Breast epithelium (tissue), 4 donors: Measurements from ENCODE around the gene TFDP3. TPM values are rescaled to one million over a fixed set of nuclear protein-coding genes. Genes with fewer than 3 reads are reported as not detected.

Experiments
- DNase-seq, 2 donors: peaks; one replicate each; pipeline ENCODE4 v3.0.0-alpha.2; 2019; ENCODE audit warnings: low spot score in 2 of 2
- H3K27ac ChIP-seq, 2 donors: fragments of 200-600 bp; sonication (generic) in 1 of 2; one replicate each; pipeline ENCODE4 v1.5.1; 2016 to 2019; ENCODE audit warnings: mild to moderate bottlenecking in 1 of 2
- H3K27me3 ChIP-seq, 2 donors: fragments of 200-600 bp; sonication (generic) in 1 of 2; one replicate each; pipeline versions ENCODE4 v1.5.1 to v1.6.0; 2017 to 2019; ENCODE audit warnings: control low read depth in 1 of 2, mild to moderate bottlenecking in 1 of 2
- H3K36me3 ChIP-seq: fragments of 200-600 bp; one replicate; pipeline ENCODE4 v1.5.1; 2019
- H3K4me1 ChIP-seq, 2 donors: fragments of 200-600 bp; sonication (generic); one replicate each; pipeline ENCODE4 v1.5.1; 2016 to 2019; ENCODE audit warnings: control low read depth in 1 of 2
- H3K4me3 ChIP-seq, 3 donors: fragments of 200-600 bp; sonication (generic); 1 replicate in 2 of 3; 2 replicates in 1 of 3; pipeline ENCODE4 v1.5.1; 2016 to 2019; ENCODE audit warnings: mild to moderate bottlenecking in 3 of 3, moderate library complexity in 2 of 3
- H3K9me3 ChIP-seq, 2 donors: fragments of 200-600 bp; sonication (generic) in 1 of 2; one replicate each; pipeline ENCODE4 v1.5.1; 2016 to 2019; ENCODE audit warnings: control low read depth in 1 of 2
- POLR2A ChIP-seq: fragments of 450-650 bp; IDR thresholded peaks from one replicate; pipeline ENCODE4 v1.6.1; 2016; ENCODE audit warnings: antibody characterized with exemption, mild to moderate bottlenecking, moderate library complexity
- POLR2AphosphoS5 ChIP-seq, 3 donors: sonication (generic); formaldehyde crosslinking; IDR thresholded peaks; one replicate each; pipeline ENCODE4 v1.6.1; 2017; ENCODE audit warnings: antibody characterized with exemption in 3 of 3
- intact Hi-C: fragments of 100-400 bp; cut with DNase I; formaldehyde crosslinking; loops from one replicate; pipeline ENCODE4 v1.15.1; 2023; ENCODE audit warnings: low total_unique reads
- total RNA-seq, 3 donors: library from RNA; depleted of rRNA; stranded (reverse); fragments of >200 nt; gene quantifications; one replicate each; pipeline ENCODE4 v1.1.0, GENCODE V29; 2016
- TF ChIP-seq, protein P1 (sequence below), 3 donors: fragments of 450-650 bp; IDR thresholded peaks; one replicate each; pipeline ENCODE4 v1.5.1; 2016 to 2017; ENCODE audit warnings: antibody characterized with exemption in 3 of 3, mild to moderate bottlenecking in 3 of 3, moderate library complexity in 3 of 3

The TFDP3 gene
- total RNA-seq, 3 donors from 2014 or later: not detected

DNA sequence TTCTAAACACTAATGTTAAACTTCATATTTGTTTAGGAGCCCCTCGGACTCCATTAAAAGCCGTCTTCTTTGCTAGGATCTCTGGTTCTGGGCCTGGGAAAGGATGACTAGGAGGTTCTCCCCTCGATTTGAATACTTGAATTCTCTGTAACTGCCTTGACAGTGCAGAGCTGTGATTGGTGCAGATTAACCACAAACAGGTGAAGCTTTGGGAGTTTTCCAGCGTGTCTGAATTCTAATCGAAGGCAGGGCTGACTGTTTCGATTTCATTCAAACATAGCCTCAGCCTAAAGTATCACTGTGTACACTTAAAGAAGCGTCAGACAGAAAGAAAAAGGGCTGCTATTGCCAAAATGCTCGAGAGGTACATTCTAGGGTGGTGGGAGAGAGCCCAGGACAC lies 29.0 kb downstream of the TFDP3 start:
- intact Hi-C loops: loop anchor here (5.0 kb wide), 1 partner anchor 1033 kb away; no protein-coding TSS in a partner anchor
- H3K4me1 ChIP-seq: no peaks in the 10 kb centered on the region
- no peak overlapping the region for H3K4me3 ChIP-seq
- H3K9me3 ChIP-seq: no peaks in the 10 kb centered on the region
- H3K27ac ChIP-seq: no peak overlapping the region
- TF ChIP-seq, protein P1, sequence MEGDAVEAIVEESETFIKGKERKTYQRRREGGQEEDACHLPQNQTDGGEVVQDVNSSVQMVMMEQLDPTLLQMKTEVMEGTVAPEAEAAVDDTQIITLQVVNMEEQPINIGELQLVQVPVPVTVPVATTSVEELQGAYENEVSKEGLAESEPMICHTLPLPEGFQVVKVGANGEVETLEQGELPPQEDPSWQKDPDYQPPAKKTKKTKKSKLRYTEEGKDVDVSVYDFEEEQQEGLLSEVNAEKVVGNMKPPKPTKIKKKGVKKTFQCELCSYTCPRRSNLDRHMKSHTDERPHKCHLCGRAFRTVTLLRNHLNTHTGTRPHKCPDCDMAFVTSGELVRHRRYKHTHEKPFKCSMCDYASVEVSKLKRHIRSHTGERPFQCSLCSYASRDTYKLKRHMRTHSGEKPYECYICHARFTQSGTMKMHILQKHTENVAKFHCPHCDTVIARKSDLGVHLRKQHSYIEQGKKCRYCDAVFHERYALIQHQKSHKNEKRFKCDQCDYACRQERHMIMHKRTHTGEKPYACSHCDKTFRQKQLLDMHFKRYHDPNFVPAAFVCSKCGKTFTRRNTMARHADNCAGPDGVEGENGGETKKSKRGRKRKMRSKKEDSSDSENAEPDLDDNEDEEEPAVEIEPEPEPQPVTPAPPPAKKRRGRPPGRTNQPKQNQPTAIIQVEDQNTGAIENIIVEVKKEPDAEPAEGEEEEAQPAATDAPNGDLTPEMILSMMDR (IDR thresholded peaks at IDR 0.05): no peak
- TF ChIP-seq POLR2A (no peak), POLR2AphosphoS5 (IDR thresholded peaks at IDR 0.05) (no peak)
- no peak for DNase-seq
- peaks cover 0 to 17% of the 10 kb centered on the region in 2 donors for H3K27me3 ChIP-seq
- no peaks in the 10 kb centered on the region for H3K36me3 ChIP-seq

DNA sequence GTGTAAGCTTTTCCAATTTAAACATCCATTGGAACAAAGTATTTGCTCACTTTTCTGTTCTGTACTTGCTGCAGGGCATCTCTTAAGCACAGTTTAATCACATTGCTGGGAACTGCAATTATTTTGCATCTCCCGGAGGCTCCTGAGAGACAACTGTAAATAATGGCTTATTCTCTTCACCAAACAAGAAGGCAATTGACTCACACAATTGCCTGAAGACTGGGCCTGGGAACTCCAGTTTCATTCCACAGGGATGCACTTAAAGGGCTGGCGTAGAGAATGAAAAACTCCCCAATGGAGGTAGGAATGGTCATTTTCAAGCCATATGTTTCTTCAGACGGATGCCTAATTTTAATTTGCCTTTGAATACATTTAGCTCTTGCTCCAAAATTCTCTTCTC lies 29.5 kb downstream of the TFDP3 start:
- peaks cover 0 to 17% of the 10 kb centered on the region in 2 donors for H3K27me3 ChIP-seq
- intact Hi-C loops: loop anchor here (5.0 kb wide), 1 partner anchor 1034 kb away; no protein-coding TSS in a partner anchor
- H3K27ac ChIP-seq: no peak overlapping the region
- H3K9me3 ChIP-seq: no peaks in the 10 kb centered on the region
- no peak for DNase-seq
- no peaks in the 10 kb centered on the region for H3K4me1 ChIP-seq
- TF ChIP-seq, protein P1 (IDR thresholded peaks at IDR 0.05): no peak
- no peak for TF ChIP-seq POLR2A
- TF ChIP-seq POLR2AphosphoS5 (IDR thresholded peaks at IDR 0.05): no peak
- H3K36me3 ChIP-seq: no peaks in the 10 kb centered on the region
- H3K4me3 ChIP-seq: no peak overlapping the region

DNA sequence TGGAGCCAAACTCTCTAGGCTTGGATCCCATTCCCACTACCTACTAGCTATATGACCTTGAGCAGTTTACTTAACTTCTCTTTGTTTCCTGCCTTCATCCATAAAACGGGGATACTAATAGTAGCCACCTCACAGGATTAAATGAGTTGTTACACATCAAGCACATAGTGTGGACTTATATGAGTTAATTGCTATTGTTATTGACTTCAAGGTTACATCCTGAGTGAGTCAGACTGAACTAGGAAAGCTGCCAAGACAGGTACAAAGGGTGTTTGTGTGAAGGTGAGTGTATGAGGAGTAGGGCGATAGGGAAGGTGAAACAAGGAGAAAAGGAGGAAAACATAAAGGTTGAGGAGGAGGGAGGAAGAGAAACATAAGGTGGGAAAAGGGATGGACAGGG lies 32.2 kb downstream of the TFDP3 start:
- Histone ChIP-seq H3K9me3 (no peaks in the 10 kb centered on the region), H3K27me3 (peaks cover 0 to 7% of the 10 kb centered on the region in 2 donors), H3K4me3 (no peak overlapping the region), H3K4me1 (no peaks in the 10 kb centered on the region), H3K27ac (peak overlapping the region; percentile 23 to 45), H3K36me3 (no peaks in the 10 kb centered on the region)
- peak in 1 of 2 donors; percentile 22 for DNase-seq
- intact Hi-C loops: loop anchor here (5.0 kb wide), 1 partner anchor 1036 kb away; no protein-coding TSS in a partner anchor
- no peak for TF ChIP-seq POLR2AphosphoS5 (IDR thresholded peaks at IDR 0.05)
- no peak for TF ChIP-seq POLR2A
- TF ChIP-seq, protein P1 (IDR thresholded peaks at IDR 0.05): no peak

DNA sequence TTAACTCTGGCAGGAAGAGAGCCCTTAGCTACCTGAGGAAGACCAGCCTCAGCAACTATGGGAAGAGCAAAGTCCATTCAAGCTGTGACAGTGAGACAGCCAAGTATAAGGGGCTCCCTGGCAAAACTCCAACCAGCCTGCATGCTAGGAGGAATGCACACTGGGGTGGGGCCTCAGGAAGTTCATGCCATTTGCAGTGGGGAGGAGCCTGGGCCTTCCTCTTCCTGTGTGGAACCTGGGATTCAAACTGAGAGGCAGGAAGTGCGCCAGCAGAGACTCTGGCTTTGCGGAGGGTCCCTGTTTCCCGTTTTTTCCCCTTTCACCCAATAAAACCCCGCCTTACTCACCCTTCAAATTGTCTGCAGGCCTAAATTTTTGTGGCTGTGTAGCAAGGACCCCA lies 33.0 kb downstream of the TFDP3 start:
- H3K27me3 ChIP-seq: peaks cover 0 to 5% of the 10 kb centered on the region in 2 donors
- H3K4me1 ChIP-seq: no peaks in the 10 kb centered on the region
- intact Hi-C loops: loop anchor here (5.0 kb wide), 1 partner anchor 1037 kb away; no protein-coding TSS in a partner anchor
- DNase-seq: no peak
- no peaks in the 10 kb centered on the region for H3K9me3 ChIP-seq
- TF ChIP-seq POLR2A (no peak), POLR2AphosphoS5 (IDR thresholded peaks at IDR 0.05) (no peak)
- TF ChIP-seq, protein P1 (IDR thresholded peaks at IDR 0.05): no peak
- H3K27ac ChIP-seq: no peak overlapping the region
- no peak overlapping the region for H3K4me3 ChIP-seq
- no peaks in the 10 kb centered on the region for H3K36me3 ChIP-seq

DNA sequence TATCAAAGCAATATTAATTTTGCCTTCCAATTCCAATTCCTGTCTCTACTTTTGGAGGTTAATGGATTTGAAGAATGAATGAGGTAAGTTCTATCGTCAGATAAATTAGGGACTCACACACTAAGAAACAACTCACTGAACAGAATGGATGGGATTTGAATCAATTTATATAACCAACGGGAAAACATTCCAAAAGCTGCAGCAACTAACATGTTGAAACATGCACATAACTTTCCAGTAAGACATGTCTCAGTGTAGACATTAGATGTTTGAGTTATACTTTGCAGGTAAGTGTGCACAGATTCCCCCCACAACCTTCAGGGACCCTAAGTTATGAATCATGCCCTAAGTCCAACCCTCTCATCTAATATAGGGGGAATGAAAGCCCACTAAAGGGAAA lies 34.3 kb downstream of the TFDP3 start:
- Histone ChIP-seq H3K36me3 (no peaks in the 10 kb centered on the region), H3K27me3 (peaks cover 0 to 5% of the 10 kb centered on the region in 2 donors)
- intact Hi-C loops: no loop called here

More for the DNA sequence above, 34.3 kb downstream of the TFDP3 start:
- no peak overlapping the region for H3K4me3 ChIP-seq
- H3K9me3 ChIP-seq: no peaks in the 10 kb centered on the region
- no peak overlapping the region for H3K27ac ChIP-seq
- no peak for TF ChIP-seq POLR2A
- TF ChIP-seq POLR2AphosphoS5 (IDR thresholded peaks at IDR 0.05): no peak
- TF ChIP-seq, protein P1 (IDR thresholded peaks at IDR 0.05): no peak
- no peak for DNase-seq
- no peaks in the 10 kb centered on the region for H3K4me1 ChIP-seq
